NOMO-1 treated with DMSO at 0.1 percent for 48 hours (cell line): Measurements from ENCODE around the gene CSF1.

Source experiments
- DNase-seq: peaks from one replicate; lab custom pipeline; 2025; ENCODE audit not compliant: unreplicated experiment; lab: John Stamatoyannopoulos, UW

CSF1 gene

GRCh38 chr1:109975718-109976117 is 65.1 kb downstream of the CSF1 start:
- DNase-seq: no peak

- no peak for DNase-seq
Measured at GRCh38 chr1:109976762-109977161, 66.1 kb downstream of the CSF1 start.

- no peak for DNase-seq
Measured at GRCh38 chr1:109977225-109977624, 66.6 kb downstream of the CSF1 start.

GRCh38 chr1:109977657-109978378 is 67.2 kb downstream of the CSF1 start:
- DNase-seq: no peak

GRCh38 chr1:109978761-109979488 is 68.3 kb downstream of the CSF1 start:
- DNase-seq: no peak

- no peak for DNase-seq
Measured at GRCh38 chr1:109979489-109980091, 68.9 kb downstream of the CSF1 start.
